HepG2 (cell line): Measurements from ENCODE around the gene SGSH.

ENCODE experiments used
- BHLHE40 ChIP-seq: IDR thresholded peaks from 2 replicates; pipeline ENCODE4 v1.6.1; 2011; ENCODE audit warnings: low read length, improper control_type of control experiment
- HNRNPK ChIP-seq: fragments of 200-400 bp; formaldehyde crosslinking; IDR thresholded peaks from 2 replicates; pipeline ENCODE4 v1.6.1; 2018; ENCODE audit warnings: low read length, low read depth, moderate library complexity, mild to moderate bottlenecking; ENCODE audit not compliant: poor library complexity, severe bottlenecking
- PBX3 ChIP-seq: sonication (generic); formaldehyde crosslinking; IDR thresholded peaks from 2 replicates; pipeline ENCODE4 v1.8.1; 2023; ENCODE audit warnings: missing genetic modification reagents, inconsistent platforms, borderline replicate concordance
- POLR2A ChIP-seq, 2 experiments: IDR thresholded peaks; 2 replicates each; pipeline ENCODE4 v1.6.1; 2011; ENCODE audit warnings: low read depth in 2 of 2, low read length in 2 of 2, mild to moderate bottlenecking in 1 of 2, moderate library complexity in 1 of 2; ENCODE audit not compliant: insufficient read depth in 1 of 2
- SAFB2 ChIP-seq: sonication (generic); formaldehyde crosslinking; IDR thresholded peaks from 2 replicates; pipeline ENCODE4 v1.5.1; 2020; ENCODE audit warnings: missing genetic modification reagents, low read depth, mild to moderate bottlenecking, borderline replicate concordance
- SMARCC2 ChIP-seq: fragments of 450-650 bp; IDR thresholded peaks from 2 replicates; pipeline ENCODE4 v1.6.1; 2017; ENCODE audit warnings: antibody characterized with exemption, mild to moderate bottlenecking
- ZNF33B ChIP-seq: sonication (generic); formaldehyde crosslinking; IDR thresholded peaks from 2 replicates; pipeline ENCODE4 v1.5.1; 2020; ENCODE audit warnings: mild to moderate bottlenecking, missing genetic modification reagents

- TF ChIP-seq POLR2A (IDR thresholded peaks at IDR 0.05; ENCODE audit: insufficient read depth in 1 of 2, low read depth in 2 of 2, low read length in 2 of 2) (no peak), BHLHE40 (no peak), SAFB2 (CRISPR knock-in tag) (no peak), SMARCC2 (no peak), ZNF33B (CRISPR knock-in tag) (no peak), PBX3 (CRISPR knock-in tag) (no peak), HNRNPK (no peak)
Observed at GRCh38 chr17:80248001-80248893, 28.1 kb upstream of the SGSH start.
